Measurements from ENCODE around the gene HSFX2.
"Not testable (repeated sequence)": the region's sequence is repeated elsewhere in the genome, so short reads cannot be mapped to it uniquely, and the experiment has no call there.

HSFX2 gene

DNA sequence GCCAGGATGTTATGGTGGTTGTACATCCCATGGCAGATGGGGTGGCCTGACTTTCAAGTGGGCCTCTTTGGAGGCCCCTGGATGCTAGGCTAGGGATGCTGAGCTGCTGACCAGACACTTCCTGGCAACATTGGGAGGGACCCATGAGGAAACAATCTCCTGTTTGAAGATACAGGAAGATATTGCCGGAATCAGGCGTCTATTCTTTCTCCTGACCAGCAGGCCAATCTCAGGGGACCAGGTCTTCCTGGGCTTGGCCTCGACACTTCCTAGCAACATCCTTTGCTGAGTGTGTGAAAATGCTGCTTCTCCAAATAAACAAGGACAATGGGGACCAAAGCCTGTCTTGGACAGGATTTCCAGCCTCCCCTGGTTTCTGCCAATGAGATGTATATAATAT, 47.3 kb downstream of the HSFX2 start:
- DNase-seq; in situ Hi-C loops (cut with MboI; ENCODE audit: low pct_unique_long_range_greater_than_20kb, low sequenced_read_pairs): not testable (repeated sequence)

GRCh38 chrX:149546962-149547361, 48.2 kb downstream of the HSFX2 start:
- DNase-seq; in situ Hi-C loops (cut with MboI; ENCODE audit: low pct_unique_long_range_greater_than_20kb, low sequenced_read_pairs): not testable (repeated sequence)

DNA sequence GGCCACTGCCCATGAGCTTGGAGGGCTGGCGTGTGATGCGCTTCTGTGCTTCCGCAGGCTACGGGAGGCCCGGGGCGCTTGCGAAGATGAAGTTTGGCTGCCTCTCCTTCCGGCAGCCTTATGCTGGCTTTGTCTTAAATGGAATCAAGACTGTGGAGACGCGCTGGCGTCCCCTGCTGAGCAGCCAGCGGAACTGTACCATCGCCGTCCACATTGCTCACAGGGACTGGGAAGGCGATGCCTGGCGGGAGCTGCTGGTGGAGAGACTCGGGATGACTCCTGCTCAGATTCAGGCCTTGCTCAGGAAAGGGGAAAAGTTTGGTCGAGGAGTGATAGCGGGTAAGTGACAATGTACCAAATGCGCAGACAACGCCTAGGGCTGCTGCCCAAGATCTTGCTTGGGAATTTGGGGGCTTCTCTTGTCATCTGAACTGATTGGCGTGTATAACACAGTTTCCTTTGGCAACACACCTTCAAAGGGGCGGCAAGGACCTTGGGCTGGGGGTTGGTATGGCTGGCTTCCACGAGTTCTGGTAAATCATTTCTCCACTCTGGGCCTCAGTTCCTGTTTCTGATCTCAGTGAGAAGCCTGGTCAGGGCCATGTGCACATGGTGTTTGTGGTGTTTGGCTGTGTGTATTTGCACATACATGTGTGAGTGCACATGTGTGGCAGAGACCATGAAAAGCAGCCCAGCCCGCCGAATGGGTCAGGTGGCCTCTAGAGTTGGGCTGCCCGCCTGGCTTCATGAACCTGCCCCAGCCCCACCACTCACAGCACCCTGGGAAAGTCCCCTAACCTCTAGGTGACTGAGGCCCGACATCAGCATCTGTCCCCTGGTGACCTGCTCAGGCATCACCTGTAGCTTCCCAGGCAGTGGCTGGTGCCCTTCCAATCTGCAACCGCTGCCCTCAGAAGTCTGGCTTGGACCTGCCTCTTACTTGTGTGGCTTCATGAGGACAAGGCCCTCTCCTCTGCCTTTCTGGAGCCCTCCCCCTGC, 49.3 kb downstream of the HSFX2 start:
- in situ Hi-C loops (cut with MboI; ENCODE audit: low pct_unique_long_range_greater_than_20kb, low sequenced_read_pairs): not testable (repeated sequence)
- peak; percentile 65 for DNase-seq

Measured in KBM-7 (cell line).